SK-N-SH treated with all-trans-retinoic acid at 6 μM for 48 hours (cell line): ENCODE measurements around the gene LYL1.
"Not testable (repeated sequence)": the region's sequence is repeated elsewhere in the genome, so short reads cannot be mapped to it uniquely, and the experiment has no call there.

ENCODE experiments used
- ATAC-seq: fragments of 200-7000 bp; cut with Tn5 transposase; 3 replicates; pipeline ENCODE4 v1.9.1; 2020; ENCODE audit warnings: mild to moderate bottlenecking, moderate library complexity
- ARNTL ChIP-seq: fragments of 450-650 bp; formaldehyde crosslinking; IDR thresholded peaks from 2 replicates; pipeline ENCODE4 v1.5.0; 2020; ENCODE audit warnings: low read depth, mild to moderate bottlenecking, moderate library complexity, borderline replicate concordance
- BACH2 ChIP-seq: fragments of 250-450 bp; sonication (Bioruptor Pico); IDR thresholded peaks from 2 replicates; pipeline ENCODE4 v1.9.0; 2021; ENCODE audit warnings: mild to moderate bottlenecking, borderline replicate concordance
- CSDC2 ChIP-seq: fragments of 250-450 bp; sonication (Bioruptor Pico); IDR thresholded peaks from 2 replicates; pipeline ENCODE4 v1.5.0; 2020; ENCODE audit warnings: mild to moderate bottlenecking, moderate library complexity
- CSRNP3 ChIP-seq: fragments of 250-450 bp; sonication (Bioruptor Pico); IDR thresholded peaks from 2 replicates; pipeline ENCODE4 v1.5.1; 2021; ENCODE audit warnings: mild to moderate bottlenecking, moderate library complexity
- ESRRG ChIP-seq: fragments of 250-450 bp; sonication (Bioruptor Pico); IDR thresholded peaks from 2 replicates; pipeline ENCODE4 v1.6.1; 2021; ENCODE audit warnings: mild to moderate bottlenecking
- GLIS3 ChIP-seq: fragments of 250-450 bp; sonication (Bioruptor Pico); IDR thresholded peaks from 2 replicates; pipeline ENCODE4 v1.5.0; 2020; ENCODE audit warnings: mild to moderate bottlenecking, moderate library complexity
- ISL1 ChIP-seq: fragments of 250-450 bp; sonication (Bioruptor Pico); IDR thresholded peaks from 2 replicates; pipeline ENCODE4 v2.1.2; 2022; ENCODE audit warnings: mild to moderate bottlenecking, moderate library complexity
- OSR1 ChIP-seq: fragments of 250-450 bp; sonication (Bioruptor Pico); IDR thresholded peaks from 2 replicates; pipeline ENCODE4 v1.8.0; 2022; ENCODE audit warnings: moderate library complexity, mild to moderate bottlenecking, inconsistent platforms
- POU6F1 ChIP-seq: fragments of 250-450 bp; sonication (Bioruptor Pico); IDR thresholded peaks from 2 replicates; pipeline ENCODE4 v1.8.0; 2021; ENCODE audit warnings: low read depth, mild to moderate bottlenecking, moderate library complexity, borderline replicate concordance
- PPARA ChIP-seq: fragments of 250-450 bp; sonication (Bioruptor Pico); IDR thresholded peaks from 2 replicates; pipeline ENCODE4 v1.5.0; 2020; ENCODE audit warnings: mild to moderate bottlenecking, borderline replicate concordance
- RARB ChIP-seq: fragments of 250-450 bp; sonication (Bioruptor Pico); IDR thresholded peaks from 2 replicates; pipeline ENCODE4 v1.8.0; 2021; ENCODE audit warnings: mild to moderate bottlenecking, moderate library complexity
- SNAI2 ChIP-seq: fragments of 250-450 bp; sonication (Bioruptor Pico); IDR thresholded peaks from 2 replicates; pipeline ENCODE4 v1.5.0; 2020; ENCODE audit warnings: mild to moderate bottlenecking, moderate library complexity
- TCF4 ChIP-seq: fragments of 250-450 bp; sonication (Bioruptor Pico); IDR thresholded peaks from 2 replicates; pipeline ENCODE4 v1.8.0; 2021; ENCODE audit warnings: mild to moderate bottlenecking, moderate library complexity, borderline replicate concordance
- ZC3H10 ChIP-seq: fragments of 250-450 bp; sonication (Bioruptor Pico); IDR thresholded peaks from 2 replicates; pipeline ENCODE4 v1.5.1; 2021; ENCODE audit warnings: mild to moderate bottlenecking, moderate library complexity
- ZFP3 ChIP-seq: fragments of 250-450 bp; sonication (Bioruptor Pico); IDR thresholded peaks from 2 replicates; pipeline ENCODE4 v1.5.0; 2020; ENCODE audit warnings: mild to moderate bottlenecking, moderate library complexity
- ZFP30 ChIP-seq: fragments of 450-650 bp; formaldehyde crosslinking; IDR thresholded peaks from 2 replicates; pipeline ENCODE4 v1.5.0; 2022; ENCODE audit warnings: mild to moderate bottlenecking, moderate library complexity
- ZNF565 ChIP-seq: fragments of 450-650 bp; formaldehyde crosslinking; conservative IDR thresholded peaks from 2 replicates; pipeline ENCODE4 v1.5.0; 2020; ENCODE audit warnings: low read depth, mild to moderate bottlenecking, moderate library complexity
- ZNF70 ChIP-seq: fragments of 450-650 bp; formaldehyde crosslinking; IDR thresholded peaks from 2 replicates; pipeline ENCODE4 v1.5.0; 2020; ENCODE audit warnings: mild to moderate bottlenecking, moderate library complexity
- ZNF8 ChIP-seq: fragments of 450-650 bp; formaldehyde crosslinking; IDR thresholded peaks from 2 replicates; pipeline ENCODE4 v1.5.0; 2020; ENCODE audit warnings: mild to moderate bottlenecking, moderate library complexity
- TF ChIP-seq, protein P1 (sequence below): fragments of 250-450 bp; sonication (Bioruptor Pico); IDR thresholded peaks from 2 replicates; pipeline ENCODE4 v1.5.0; 2020; ENCODE audit warnings: mild to moderate bottlenecking, moderate library complexity
- TF ChIP-seq, protein P2 (sequence below): fragments of 250-450 bp; sonication (Bioruptor Pico); IDR thresholded peaks from 2 replicates; pipeline ENCODE4 v1.5.1; 2020; ENCODE audit warnings: low read depth, mild to moderate bottlenecking, moderate library complexity
- TF ChIP-seq, protein P3 (sequence below): fragments of 250-450 bp; sonication (Bioruptor Pico); IDR thresholded peaks from 2 replicates; pipeline ENCODE4 v1.8.0; 2020; ENCODE audit warnings: mild to moderate bottlenecking, moderate library complexity, borderline replicate concordance

Gene LYL1

GRCh38 chr19:13150187-13150930 is 47.7 kb upstream of the LYL1 start, which contains the start of the genes IER2 and STX10:
Gene IER2 (plus strand): TSS chr19:13150411. CDS start chr19:13153187, 2,776 bp downstream.
Gene STX10 (minus strand): TSS chr19:13150375. CDS start chr19:13150173, 202 bp downstream.
- no peak for TF ChIP-seq ZNF8 (CRISPR knock-in tag)
- TF ChIP-seq BACH2 (CRISPR knock-in tag): no peak
- TF ChIP-seq GLIS3: no peak
- no peak for TF ChIP-seq ARNTL (CRISPR knock-in tag)
- no peak for TF ChIP-seq ZNF565 (CRISPR knock-in tag)
- TF ChIP-seq ZC3H10 (CRISPR knock-in tag): no peak
- no peak for TF ChIP-seq ZFP3 (CRISPR knock-in tag)
- TF ChIP-seq, protein P1, sequence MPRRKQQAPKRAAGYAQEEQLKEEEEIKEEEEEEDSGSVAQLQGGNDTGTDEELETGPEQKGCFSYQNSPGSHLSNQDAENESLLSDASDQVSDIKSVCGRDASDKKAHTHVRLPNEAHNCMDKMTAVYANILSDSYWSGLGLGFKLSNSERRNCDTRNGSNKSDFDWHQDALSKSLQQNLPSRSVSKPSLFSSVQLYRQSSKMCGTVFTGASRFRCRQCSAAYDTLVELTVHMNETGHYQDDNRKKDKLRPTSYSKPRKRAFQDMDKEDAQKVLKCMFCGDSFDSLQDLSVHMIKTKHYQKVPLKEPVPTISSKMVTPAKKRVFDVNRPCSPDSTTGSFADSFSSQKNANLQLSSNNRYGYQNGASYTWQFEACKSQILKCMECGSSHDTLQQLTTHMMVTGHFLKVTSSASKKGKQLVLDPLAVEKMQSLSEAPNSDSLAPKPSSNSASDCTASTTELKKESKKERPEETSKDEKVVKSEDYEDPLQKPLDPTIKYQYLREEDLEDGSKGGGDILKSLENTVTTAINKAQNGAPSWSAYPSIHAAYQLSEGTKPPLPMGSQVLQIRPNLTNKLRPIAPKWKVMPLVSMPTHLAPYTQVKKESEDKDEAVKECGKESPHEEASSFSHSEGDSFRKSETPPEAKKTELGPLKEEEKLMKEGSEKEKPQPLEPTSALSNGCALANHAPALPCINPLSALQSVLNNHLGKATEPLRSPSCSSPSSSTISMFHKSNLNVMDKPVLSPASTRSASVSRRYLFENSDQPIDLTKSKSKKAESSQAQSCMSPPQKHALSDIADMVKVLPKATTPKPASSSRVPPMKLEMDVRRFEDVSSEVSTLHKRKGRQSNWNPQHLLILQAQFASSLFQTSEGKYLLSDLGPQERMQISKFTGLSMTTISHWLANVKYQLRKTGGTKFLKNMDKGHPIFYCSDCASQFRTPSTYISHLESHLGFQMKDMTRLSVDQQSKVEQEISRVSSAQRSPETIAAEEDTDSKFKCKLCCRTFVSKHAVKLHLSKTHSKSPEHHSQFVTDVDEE: no peak
- TF ChIP-seq ESRRG: no peak
- no peak for TF ChIP-seq ZFP30 (CRISPR knock-in tag)
- TF ChIP-seq ZNF70 (CRISPR knock-in tag): no peak
- no peak for TF ChIP-seq CSRNP3 (CRISPR knock-in tag)
- TF ChIP-seq, protein P2, sequence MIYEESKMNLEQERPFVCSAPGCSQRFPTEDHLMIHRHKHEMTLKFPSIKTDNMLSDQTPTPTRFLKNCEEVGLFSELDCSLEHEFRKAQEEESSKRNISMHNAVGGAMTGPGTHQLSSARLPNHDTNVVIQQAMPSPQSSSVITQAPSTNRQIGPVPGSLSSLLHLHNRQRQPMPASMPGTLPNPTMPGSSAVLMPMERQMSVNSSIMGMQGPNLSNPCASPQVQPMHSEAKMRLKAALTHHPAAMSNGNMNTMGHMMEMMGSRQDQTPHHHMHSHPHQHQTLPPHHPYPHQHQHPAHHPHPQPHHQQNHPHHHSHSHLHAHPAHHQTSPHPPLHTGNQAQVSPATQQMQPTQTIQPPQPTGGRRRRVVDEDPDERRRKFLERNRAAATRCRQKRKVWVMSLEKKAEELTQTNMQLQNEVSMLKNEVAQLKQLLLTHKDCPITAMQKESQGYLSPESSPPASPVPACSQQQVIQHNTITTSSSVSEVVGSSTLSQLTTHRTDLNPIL: no peak
- no peak for TF ChIP-seq CSDC2 (CRISPR knock-in tag)
- peak; percentile 66 for ATAC-seq

GRCh38 chr19:13149628-13150186 is 47.0 kb upstream of the LYL1 start:
- peak; percentile 14 for ATAC-seq
- TF ChIP-seq PPARA: no peak
- TF ChIP-seq ZNF8 (CRISPR knock-in tag): no peak
- TF ChIP-seq BACH2 (CRISPR knock-in tag): no peak
- TF ChIP-seq ZNF70 (CRISPR knock-in tag): no peak
- TF ChIP-seq CSRNP3 (CRISPR knock-in tag): no peak
- no peak for TF ChIP-seq TCF4 (CRISPR knock-in tag)
- TF ChIP-seq GLIS3: no peak
- no peak for TF ChIP-seq ISL1 (CRISPR knock-in tag)
- TF ChIP-seq RARB (CRISPR knock-in tag): no peak
- TF ChIP-seq ZNF565 (CRISPR knock-in tag): no peak
- TF ChIP-seq, protein P3, sequence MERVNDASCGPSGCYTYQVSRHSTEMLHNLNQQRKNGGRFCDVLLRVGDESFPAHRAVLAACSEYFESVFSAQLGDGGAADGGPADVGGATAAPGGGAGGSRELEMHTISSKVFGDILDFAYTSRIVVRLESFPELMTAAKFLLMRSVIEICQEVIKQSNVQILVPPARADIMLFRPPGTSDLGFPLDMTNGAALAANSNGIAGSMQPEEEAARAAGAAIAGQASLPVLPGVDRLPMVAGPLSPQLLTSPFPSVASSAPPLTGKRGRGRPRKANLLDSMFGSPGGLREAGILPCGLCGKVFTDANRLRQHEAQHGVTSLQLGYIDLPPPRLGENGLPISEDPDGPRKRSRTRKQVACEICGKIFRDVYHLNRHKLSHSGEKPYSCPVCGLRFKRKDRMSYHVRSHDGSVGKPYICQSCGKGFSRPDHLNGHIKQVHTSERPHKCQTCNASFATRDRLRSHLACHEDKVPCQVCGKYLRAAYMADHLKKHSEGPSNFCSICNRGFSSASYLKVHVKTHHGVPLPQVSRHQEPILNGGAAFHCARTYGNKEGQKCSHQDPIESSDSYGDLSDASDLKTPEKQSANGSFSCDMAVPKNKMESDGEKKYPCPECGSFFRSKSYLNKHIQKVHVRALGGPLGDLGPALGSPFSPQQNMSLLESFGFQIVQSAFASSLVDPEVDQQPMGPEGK (CRISPR knock-in tag): no peak
- no peak for TF ChIP-seq OSR1 (CRISPR knock-in tag)
- TF ChIP-seq ESRRG: no peak
- no peak for TF ChIP-seq ZC3H10 (CRISPR knock-in tag)
- TF ChIP-seq, protein P1: no peak
- TF ChIP-seq SNAI2: no peak
- no peak for TF ChIP-seq POU6F1 (CRISPR knock-in tag)

DNA sequence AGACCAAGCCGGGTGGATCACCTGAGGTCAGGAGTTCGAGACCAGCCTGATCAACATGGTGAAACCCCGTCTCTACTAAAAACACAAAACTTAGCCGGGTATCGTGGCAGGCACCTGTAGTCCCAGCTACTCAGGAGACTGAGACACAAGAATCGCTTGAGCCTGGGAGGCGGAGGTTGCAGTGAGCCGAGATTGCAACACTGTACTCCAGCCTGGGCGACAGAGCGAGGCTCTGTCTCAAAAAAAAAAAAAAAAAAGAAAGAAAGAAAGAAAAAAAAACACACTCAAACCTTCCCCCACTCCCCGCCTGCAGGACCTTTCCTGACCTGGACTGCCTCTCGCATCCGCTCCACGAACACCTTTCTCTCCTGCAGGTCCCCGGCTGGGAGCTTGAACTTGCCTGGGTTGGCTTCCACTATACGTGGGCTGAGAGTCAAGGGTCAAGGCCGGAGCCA is 46.5 kb upstream of the LYL1 start:
- not testable (repeated sequence) for ATAC-seq
